Keratinocyte (primary cell): Measurements from ENCODE around the gene TBX21.

Experiments
- EZH2 ChIP-seq: IDR thresholded peaks from one replicate; pipeline ENCODE4 v1.6.1; 2012; ENCODE audit warnings: inconsistent platforms, mild to moderate bottlenecking, low read length, moderate library complexity
- TF ChIP-seq, protein P1 (sequence below), 3 experiments: IDR thresholded peaks in 1 of 3; conservative IDR thresholded peaks in 1 of 3; optimal IDR thresholded peaks in 1 of 3; 2 replicates in 2 of 3; 3 replicates in 1 of 3; pipeline versions ENCODE3 to v1.5.1; 2011; ENCODE audit warnings: low read length in 3 of 3, mild to moderate bottlenecking in 3 of 3, moderate library complexity in 2 of 3, control low read depth in 1 of 3, inconsistent platforms in 1 of 3; ENCODE audit not compliant: insufficient read depth in 2 of 3; ENCODE audit errors: extremely low read depth in 1 of 3

DNA sequence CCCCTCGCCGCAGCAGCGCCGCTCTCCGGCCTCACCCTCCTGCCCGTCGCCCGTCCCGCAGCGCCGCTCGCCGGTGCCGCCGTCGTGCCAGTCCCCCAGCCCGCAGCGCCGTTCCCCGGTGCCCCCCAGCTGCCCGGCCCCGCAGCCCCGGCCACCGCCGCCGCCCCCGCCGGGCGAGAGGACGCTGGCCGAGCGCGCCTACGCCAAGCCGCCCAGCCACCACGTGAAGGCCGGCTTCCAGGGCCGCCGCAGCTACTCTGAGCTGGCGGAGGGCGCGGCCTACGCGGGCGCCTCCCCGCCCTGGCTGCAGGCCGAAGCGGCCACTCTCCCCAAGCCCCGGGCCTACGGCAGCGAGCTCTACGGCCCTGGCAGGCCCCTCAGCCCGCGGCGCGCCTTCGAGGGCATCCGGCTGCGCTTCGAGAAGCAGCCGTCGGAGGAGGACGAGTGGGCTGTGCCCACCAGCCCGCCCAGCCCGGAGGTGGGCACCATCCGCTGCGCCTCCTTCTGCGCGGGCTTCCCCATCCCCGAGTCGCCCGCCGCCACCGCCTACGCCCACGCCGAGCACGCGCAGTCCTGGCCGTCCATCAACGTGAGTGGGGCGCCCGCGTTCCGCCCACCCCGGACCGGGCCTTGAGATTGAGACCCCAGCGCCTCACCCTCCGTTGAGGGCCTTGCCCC is 24.0 kb upstream of the TBX21 start:
- TF ChIP-seq, protein P1, sequence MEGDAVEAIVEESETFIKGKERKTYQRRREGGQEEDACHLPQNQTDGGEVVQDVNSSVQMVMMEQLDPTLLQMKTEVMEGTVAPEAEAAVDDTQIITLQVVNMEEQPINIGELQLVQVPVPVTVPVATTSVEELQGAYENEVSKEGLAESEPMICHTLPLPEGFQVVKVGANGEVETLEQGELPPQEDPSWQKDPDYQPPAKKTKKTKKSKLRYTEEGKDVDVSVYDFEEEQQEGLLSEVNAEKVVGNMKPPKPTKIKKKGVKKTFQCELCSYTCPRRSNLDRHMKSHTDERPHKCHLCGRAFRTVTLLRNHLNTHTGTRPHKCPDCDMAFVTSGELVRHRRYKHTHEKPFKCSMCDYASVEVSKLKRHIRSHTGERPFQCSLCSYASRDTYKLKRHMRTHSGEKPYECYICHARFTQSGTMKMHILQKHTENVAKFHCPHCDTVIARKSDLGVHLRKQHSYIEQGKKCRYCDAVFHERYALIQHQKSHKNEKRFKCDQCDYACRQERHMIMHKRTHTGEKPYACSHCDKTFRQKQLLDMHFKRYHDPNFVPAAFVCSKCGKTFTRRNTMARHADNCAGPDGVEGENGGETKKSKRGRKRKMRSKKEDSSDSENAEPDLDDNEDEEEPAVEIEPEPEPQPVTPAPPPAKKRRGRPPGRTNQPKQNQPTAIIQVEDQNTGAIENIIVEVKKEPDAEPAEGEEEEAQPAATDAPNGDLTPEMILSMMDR (optimal IDR thresholded peaks at IDR 0.05 in 1 of 3, IDR thresholded peaks at IDR 0.05 in 1 of 3, conservative IDR thresholded peaks at IDR 0.05 in 1 of 3; ENCODE audit: extremely low read depth in 1 of 3, insufficient read depth in 2 of 3, low read length in 3 of 3), result no peak
- TF ChIP-seq EZH2, result no peak
